ENCODE results near the gene HMSD.

The HMSD gene

GRCh38 chr18:63930773-63931354 is 18.2 kb upstream of the HMSD start:
- Histone ChIP-seq H3K36me3 (replicated peaks; ENCODE audit: insufficient read depth, low read length) (no peaks in the 10 kb centered on the region), H3K27ac (ENCODE audit: low read length) (no peak overlapping the region), H3K9ac (ENCODE audit: low read length) (no peak overlapping the region), H3F3A (ENCODE audit: insufficient read depth, low read length) (no peaks in the 10 kb centered on the region), H3K4me2 (ENCODE audit: low read depth, low read length) (no peak overlapping the region), H3K4me3 (ENCODE audit: low read length) (no peak overlapping the region), H3K4me1 (ENCODE audit: low read length) (no peaks in the 10 kb centered on the region), H3K9me2 (replicated peaks; ENCODE audit: insufficient read depth, low read length) (no peaks in the 10 kb centered on the region), H4K20me1 (ENCODE audit: insufficient read depth, low read length) (no peaks in the 10 kb centered on the region), H2AFZ (ENCODE audit: low read length) (no peak overlapping the region), H3K27me3 (replicated peaks; ENCODE audit: insufficient read depth, low read length) (no peaks in the 10 kb centered on the region), H3K9me3 (replicated peaks; ENCODE audit: insufficient read depth, low read length) (no peaks in the 10 kb centered on the region; the same call in 1 of the 2 replicates), H3K79me2 (ENCODE audit: low read length) (no peaks in the 10 kb centered on the region)
- TF ChIP-seq CTCF (IDR thresholded peaks at IDR 0.05; ENCODE audit: low read length) (no peak), EZH2phosphoT487 (IDR thresholded peaks at IDR 0.05; ENCODE audit: low read length) (no peak), EZH2 (optimal IDR thresholded peaks at IDR 0.05; ENCODE audit: low read depth, low read length) (no peak)
- DNase-seq: no peak

GRCh38 chr18:63936156-63936931 is 12.8 kb upstream of the HMSD start:
- peaks cover 15% of the 10 kb centered on the region; the same call in 1 of the 2 replicates for H3F3A ChIP-seq (ENCODE audit: insufficient read depth, low read length)
- H3K9me3 ChIP-seq (replicated peaks; ENCODE audit: insufficient read depth, low read length): no peaks in the 10 kb centered on the region
- H3K27ac ChIP-seq (ENCODE audit: low read length): peak overlapping the region; percentile 31; the same call in 1 of the 2 replicates
- H2AFZ ChIP-seq (ENCODE audit: low read length): peak overlapping the region; percentile 100
- 0 out of 2 replicates have a peak, but pooled peaks cover 3% of the 10 kb centered on the region for H3K4me1 ChIP-seq (ENCODE audit: low read length)
- H3K27me3 ChIP-seq (replicated peaks; ENCODE audit: insufficient read depth, low read length): no peaks in the 10 kb centered on the region
- H3K9me2 ChIP-seq (replicated peaks; ENCODE audit: insufficient read depth, low read length): no peaks in the 10 kb centered on the region
- DNase-seq: peak; percentile 84
- no peaks in the 10 kb centered on the region for H3K36me3 ChIP-seq (replicated peaks; ENCODE audit: insufficient read depth, low read length)
- H3K4me2 ChIP-seq (ENCODE audit: low read depth, low read length): peak overlapping the region; percentile 98
- no peaks in the 10 kb centered on the region for H3K79me2 ChIP-seq (ENCODE audit: low read length)
- H3K4me3 ChIP-seq (ENCODE audit: low read length): peak overlapping the region; percentile 76
- TF ChIP-seq CTCF (IDR thresholded peaks at IDR 0.05; ENCODE audit: low read length): peak; percentile 73
- TF ChIP-seq EZH2phosphoT487 (IDR thresholded peaks at IDR 0.05; ENCODE audit: low read length): no peak
- TF ChIP-seq EZH2 (optimal IDR thresholded peaks at IDR 0.05; ENCODE audit: low read depth, low read length): no peak
- H4K20me1 ChIP-seq (ENCODE audit: insufficient read depth, low read length): no peaks in the 10 kb centered on the region
- H3K9ac ChIP-seq (ENCODE audit: low read length): peak overlapping the region; percentile 64

GRCh38 chr18:63936932-63937393 is 12.1 kb upstream of the HMSD start:
- Histone ChIP-seq H3K4me2 (ENCODE audit: low read depth, low read length) (peak overlapping the region; percentile 98), H3K4me1 (ENCODE audit: low read length) (0 out of 2 replicates have a peak, but pooled peaks cover 3% of the 10 kb centered on the region), H3F3A (ENCODE audit: insufficient read depth, low read length) (peaks cover 15% of the 10 kb centered on the region; the same call in 1 of the 2 replicates), H2AFZ (ENCODE audit: low read length) (peak overlapping the region; percentile 100), H3K27ac (ENCODE audit: low read length) (peak overlapping the region; percentile 31; the same call in 1 of the 2 replicates), H3K9ac (ENCODE audit: low read length) (peak overlapping the region; percentile 64; the same call in 1 of the 2 replicates), H3K4me3 (ENCODE audit: low read length) (peak overlapping the region; percentile 76), H4K20me1 (ENCODE audit: insufficient read depth, low read length) (no peaks in the 10 kb centered on the region), H3K79me2 (ENCODE audit: low read length) (no peaks in the 10 kb centered on the region), H3K9me3 (replicated peaks; ENCODE audit: insufficient read depth, low read length) (no peaks in the 10 kb centered on the region), H3K27me3 (replicated peaks; ENCODE audit: insufficient read depth, low read length) (no peaks in the 10 kb centered on the region), H3K36me3 (replicated peaks; ENCODE audit: insufficient read depth, low read length) (no peaks in the 10 kb centered on the region), H3K9me2 (replicated peaks; ENCODE audit: insufficient read depth, low read length) (no peaks in the 10 kb centered on the region)
- DNase-seq: no peak
- TF ChIP-seq CTCF (IDR thresholded peaks at IDR 0.05; ENCODE audit: low read length) (no peak), EZH2 (optimal IDR thresholded peaks at IDR 0.05; ENCODE audit: low read depth, low read length) (no peak), EZH2phosphoT487 (IDR thresholded peaks at IDR 0.05; ENCODE audit: low read length) (no peak)
